Liver (tissue), 9 donors: Measurements from ENCODE around the gene ZSCAN18. TPM values are rescaled to one million over a fixed set of nuclear protein-coding genes. Genes with fewer than 3 reads are reported as not detected.
A peak's percentile ranks its signal among the peaks of the same experiment; 100 is the strongest.

ENCODE experiments used
- DNase-seq: peaks from one replicate; pipeline ENCODE4 v3.0.0-alpha.2; 2017; ENCODE audit warnings: low spot score
- H3K27ac ChIP-seq, 2 donors: one replicate each; pipeline ENCODE4 v1.7.0; 2013; ENCODE audit warnings: inconsistent platforms in 2 of 2, low read length in 2 of 2, control low read depth in 1 of 2, low read depth in 1 of 2, mild to moderate bottlenecking in 1 of 2
- H3K27me3 ChIP-seq, 4 donors: one replicate each; pipeline versions ENCODE4 v1.6.1 to v1.7.0; 2013; ENCODE audit warnings: low read length in 3 of 4, inconsistent platforms in 1 of 4, mild to moderate bottlenecking in 1 of 4, moderate library complexity in 1 of 4; ENCODE audit not compliant: control insufficient read depth in 4 of 4, insufficient read depth in 4 of 4
- H3K36me3 ChIP-seq, 4 donors: one replicate each; pipeline versions ENCODE4 v1.6.1 to v1.7.0; 2013; ENCODE audit warnings: low read length in 3 of 4, mild to moderate bottlenecking in 3 of 4, low read depth in 1 of 4, moderate library complexity in 1 of 4; ENCODE audit not compliant: control insufficient read depth in 4 of 4, insufficient read depth in 3 of 4
- H3K4me1 ChIP-seq, 4 donors: one replicate each; pipeline versions ENCODE4 v1.6.1 to v1.7.0; 2013; ENCODE audit warnings: low read length in 3 of 4, mild to moderate bottlenecking in 3 of 4, moderate library complexity in 1 of 4; ENCODE audit not compliant: control insufficient read depth in 4 of 4, insufficient read depth in 4 of 4
- H3K4me3 ChIP-seq, 3 donors: one replicate each; pipeline versions ENCODE4 v1.6.1 to v1.7.0; 2013; ENCODE audit warnings: low read length in 3 of 3, control low read depth in 1 of 3, low read depth in 1 of 3, mild to moderate bottlenecking in 1 of 3
- H3K9ac ChIP-seq, 2 donors: one replicate each; pipeline ENCODE4 v1.7.0; 2013; ENCODE audit warnings: low read length in 2 of 2, mild to moderate bottlenecking in 2 of 2, moderate library complexity in 2 of 2, control low read depth in 1 of 2, low read depth in 1 of 2
- H3K9me3 ChIP-seq, 4 donors: one replicate each; pipeline versions ENCODE4 v1.6.1 to v1.7.0; 2013; ENCODE audit warnings: low read length in 3 of 4; ENCODE audit not compliant: control insufficient read depth in 4 of 4
- FOXA1 ChIP-seq: IDR thresholded peaks from 2 replicates; pipeline ENCODE4 v1.6.1; 2016; ENCODE audit warnings: antibody characterized with exemption
- FOXA2 ChIP-seq: IDR thresholded peaks from 2 replicates; pipeline ENCODE4 v1.6.1; 2016; ENCODE audit warnings: antibody characterized with exemption
- GABPA ChIP-seq, 2 donors: IDR thresholded peaks in 1 of 2; conservative IDR thresholded peaks in 1 of 2; 2 replicates each; pipeline ENCODE4 v1.6.1; 2016; ENCODE audit warnings: antibody characterized with exemption in 2 of 2, mild to moderate bottlenecking in 1 of 2, moderate library complexity in 1 of 2
- HNF4A ChIP-seq, 2 donors: conservative IDR thresholded peaks; 2 replicates each; pipeline ENCODE4 v1.6.1; 2016; ENCODE audit warnings: antibody characterized with exemption in 2 of 2, mild to moderate bottlenecking in 2 of 2
- HNF4G ChIP-seq: IDR thresholded peaks from 2 replicates; pipeline ENCODE4 v1.6.1; 2016; ENCODE audit warnings: antibody characterized with exemption
- JUND ChIP-seq, 2 donors: IDR thresholded peaks; 2 replicates each; pipeline ENCODE4 v1.6.1; 2016; ENCODE audit warnings: antibody characterized with exemption in 2 of 2
- MAX ChIP-seq: IDR thresholded peaks from 2 replicates; pipeline ENCODE4 v1.6.1; 2016; ENCODE audit warnings: antibody characterized with exemption
- RXRA ChIP-seq, 2 donors: IDR thresholded peaks; 2 replicates each; pipeline ENCODE4 v1.6.1; 2017 to 2018; ENCODE audit warnings: antibody characterized with exemption in 2 of 2, mild to moderate bottlenecking in 1 of 2
- SP1 ChIP-seq: IDR thresholded peaks from 2 replicates; pipeline ENCODE4 v1.6.1; 2018; ENCODE audit warnings: antibody characterized with exemption, mild to moderate bottlenecking
- TAF1 ChIP-seq: conservative IDR thresholded peaks from 2 replicates; pipeline ENCODE4 v1.6.1; 2016; ENCODE audit warnings: antibody characterized with exemption, mild to moderate bottlenecking
- YY1 ChIP-seq: IDR thresholded peaks from 2 replicates; pipeline ENCODE4 v1.6.1; 2016; ENCODE audit warnings: antibody characterized with exemption, mild to moderate bottlenecking
- WGBS: extraction: QIAGEN DNeasy Blood & Tissue Kit; methylation state at CpG from one replicate; pipeline ENCODE4 v1.1.7; 2013; 5-methylcytosine and 5-hydroxymethylcytosine counted together
- polyA plus RNA-seq, 2 donors: library from polyadenylated mRNA; stranded (reverse) in 1 of 2; unstranded in 1 of 2; fragments of 200-250 nt in 1 of 2; fragments of >200 nt in 1 of 2; fragmentation: Nextera tagmentation in 1 of 2; extraction: Ambion mirVana in 1 of 2; gene quantifications; one replicate each; pipeline versions ENCODE4 v1.2.1 to v1.2.3, GENCODE V29; 2013 to 2015
- total RNA-seq, 2 donors: library from RNA; depleted of rRNA; stranded (reverse); fragments of >200 nt; gene quantifications; one replicate each; pipeline ENCODE4 v1.2.3, GENCODE V29; 2014
- TF ChIP-seq, protein P1 (sequence below): fragments of 150-350 bp; IDR thresholded peaks from 2 replicates; pipeline ENCODE4 v1.5.1; 2017; ENCODE audit warnings: improper control_type of control experiment, low read depth, low read length; ENCODE audit not compliant: missing input control
- TF ChIP-seq, protein P2 (sequence below): IDR thresholded peaks from 2 replicates; pipeline ENCODE4 v1.6.1; 2016; ENCODE audit warnings: antibody characterized with exemption, mild to moderate bottlenecking
- TF ChIP-seq, protein P3 (sequence below): IDR thresholded peaks from 2 replicates; pipeline ENCODE4 v1.6.1; 2016; ENCODE audit warnings: antibody characterized with exemption
- donor health status: healthy.
- donor health status: healthy.
- donor health status: healthy.
- donor health status: healthy.
- donor health status: healthy.

The ZSCAN18 gene
- total and polyA plus RNA-seq, 4 donors: 2.1 to 21.7 (median 11.7) TPM

DNA sequence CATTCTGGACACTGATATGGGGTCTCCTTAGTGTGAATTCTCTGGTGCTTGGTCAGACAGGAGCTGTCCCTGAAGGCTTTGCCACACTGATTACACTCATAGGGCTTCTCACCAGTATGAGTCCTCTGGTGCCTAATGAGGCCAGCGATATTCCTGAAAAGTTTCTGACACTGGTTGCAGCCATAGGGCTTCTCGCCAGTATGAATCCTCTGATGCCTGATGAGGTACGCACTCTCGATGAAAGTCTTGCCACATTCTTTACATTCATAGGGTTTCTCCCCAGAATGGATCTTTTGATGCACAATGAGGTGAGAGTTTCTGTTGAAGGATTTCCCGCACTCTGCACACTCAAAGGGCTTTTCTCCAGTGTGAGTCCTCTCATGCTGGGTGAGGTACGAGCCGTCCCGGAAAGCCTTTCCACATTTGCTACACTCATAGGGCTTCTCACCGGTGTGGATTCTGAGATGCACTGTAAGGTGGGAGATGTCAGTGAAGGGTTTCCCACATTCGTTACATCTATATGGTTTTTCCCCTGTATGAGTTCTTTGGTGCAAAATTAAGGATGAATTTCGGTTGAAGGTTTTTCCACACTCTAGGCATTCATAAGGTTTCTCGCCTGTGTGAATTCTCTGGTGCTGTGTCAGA lies 30.1 kb upstream of the ZSCAN18 start:
- Histone ChIP-seq H3K4me1 (no peaks in the 10 kb centered on the region), H3K9ac (no peak overlapping the region), H3K4me3 (peak overlapping the region in 2 of 3 donors; percentile 66 to 80), H3K9me3 (peaks cover 63 to 92% (median 76%) of the 10 kb centered on the region in 4 donors), H3K27me3 (no peaks in the 10 kb centered on the region), H3K36me3 (peaks cover 11 to 49% (median 39%) of the 10 kb centered on the region in 4 donors), H3K27ac (no peak overlapping the region)
- WGBS: 97% methylated on average over 12 of the region's 12 CpGs
- no peak for TF ChIP-seq FOXA1
- TF ChIP-seq HNF4A (conservative IDR thresholded peaks at IDR 0.05): no peak
- no peak for TF ChIP-seq FOXA2
- TF ChIP-seq SP1: no peak
- no peak for TF ChIP-seq RXRA (IDR thresholded peaks at IDR 0.05)
- TF ChIP-seq, protein P1, sequence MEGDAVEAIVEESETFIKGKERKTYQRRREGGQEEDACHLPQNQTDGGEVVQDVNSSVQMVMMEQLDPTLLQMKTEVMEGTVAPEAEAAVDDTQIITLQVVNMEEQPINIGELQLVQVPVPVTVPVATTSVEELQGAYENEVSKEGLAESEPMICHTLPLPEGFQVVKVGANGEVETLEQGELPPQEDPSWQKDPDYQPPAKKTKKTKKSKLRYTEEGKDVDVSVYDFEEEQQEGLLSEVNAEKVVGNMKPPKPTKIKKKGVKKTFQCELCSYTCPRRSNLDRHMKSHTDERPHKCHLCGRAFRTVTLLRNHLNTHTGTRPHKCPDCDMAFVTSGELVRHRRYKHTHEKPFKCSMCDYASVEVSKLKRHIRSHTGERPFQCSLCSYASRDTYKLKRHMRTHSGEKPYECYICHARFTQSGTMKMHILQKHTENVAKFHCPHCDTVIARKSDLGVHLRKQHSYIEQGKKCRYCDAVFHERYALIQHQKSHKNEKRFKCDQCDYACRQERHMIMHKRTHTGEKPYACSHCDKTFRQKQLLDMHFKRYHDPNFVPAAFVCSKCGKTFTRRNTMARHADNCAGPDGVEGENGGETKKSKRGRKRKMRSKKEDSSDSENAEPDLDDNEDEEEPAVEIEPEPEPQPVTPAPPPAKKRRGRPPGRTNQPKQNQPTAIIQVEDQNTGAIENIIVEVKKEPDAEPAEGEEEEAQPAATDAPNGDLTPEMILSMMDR: no peak
- TF ChIP-seq MAX: no peak
- TF ChIP-seq HNF4G: no peak
- no peak for TF ChIP-seq JUND (IDR thresholded peaks at IDR 0.05)
- TF ChIP-seq TAF1: no peak
- TF ChIP-seq, protein P2, sequence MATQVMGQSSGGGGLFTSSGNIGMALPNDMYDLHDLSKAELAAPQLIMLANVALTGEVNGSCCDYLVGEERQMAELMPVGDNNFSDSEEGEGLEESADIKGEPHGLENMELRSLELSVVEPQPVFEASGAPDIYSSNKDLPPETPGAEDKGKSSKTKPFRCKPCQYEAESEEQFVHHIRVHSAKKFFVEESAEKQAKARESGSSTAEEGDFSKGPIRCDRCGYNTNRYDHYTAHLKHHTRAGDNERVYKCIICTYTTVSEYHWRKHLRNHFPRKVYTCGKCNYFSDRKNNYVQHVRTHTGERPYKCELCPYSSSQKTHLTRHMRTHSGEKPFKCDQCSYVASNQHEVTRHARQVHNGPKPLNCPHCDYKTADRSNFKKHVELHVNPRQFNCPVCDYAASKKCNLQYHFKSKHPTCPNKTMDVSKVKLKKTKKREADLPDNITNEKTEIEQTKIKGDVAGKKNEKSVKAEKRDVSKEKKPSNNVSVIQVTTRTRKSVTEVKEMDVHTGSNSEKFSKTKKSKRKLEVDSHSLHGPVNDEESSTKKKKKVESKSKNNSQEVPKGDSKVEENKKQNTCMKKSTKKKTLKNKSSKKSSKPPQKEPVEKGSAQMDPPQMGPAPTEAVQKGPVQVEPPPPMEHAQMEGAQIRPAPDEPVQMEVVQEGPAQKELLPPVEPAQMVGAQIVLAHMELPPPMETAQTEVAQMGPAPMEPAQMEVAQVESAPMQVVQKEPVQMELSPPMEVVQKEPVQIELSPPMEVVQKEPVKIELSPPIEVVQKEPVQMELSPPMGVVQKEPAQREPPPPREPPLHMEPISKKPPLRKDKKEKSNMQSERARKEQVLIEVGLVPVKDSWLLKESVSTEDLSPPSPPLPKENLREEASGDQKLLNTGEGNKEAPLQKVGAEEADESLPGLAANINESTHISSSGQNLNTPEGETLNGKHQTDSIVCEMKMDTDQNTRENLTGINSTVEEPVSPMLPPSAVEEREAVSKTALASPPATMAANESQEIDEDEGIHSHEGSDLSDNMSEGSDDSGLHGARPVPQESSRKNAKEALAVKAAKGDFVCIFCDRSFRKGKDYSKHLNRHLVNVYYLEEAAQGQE: no peak
- TF ChIP-seq YY1: no peak
- TF ChIP-seq, protein P3, sequence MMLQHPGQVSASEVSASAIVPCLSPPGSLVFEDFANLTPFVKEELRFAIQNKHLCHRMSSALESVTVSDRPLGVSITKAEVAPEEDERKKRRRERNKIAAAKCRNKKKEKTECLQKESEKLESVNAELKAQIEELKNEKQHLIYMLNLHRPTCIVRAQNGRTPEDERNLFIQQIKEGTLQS: no peak
- TF ChIP-seq GABPA (IDR thresholded peaks at IDR 0.05 in 1 of 2, conservative IDR thresholded peaks at IDR 0.05 in 1 of 2): no peak
- no peak for DNase-seq

- Histone ChIP-seq H3K27ac (no peak overlapping the region), H3K9ac (no peak overlapping the region), H3K4me1 (no peaks in the 10 kb centered on the region), H3K4me3 (peak overlapping the region in 2 of 3 donors; percentile 37 to 48), H3K27me3 (no peaks in the 10 kb centered on the region), H3K9me3 (peaks cover 64 to 88% (median 82%) of the 10 kb centered on the region in 4 donors), H3K36me3 (peaks cover 0 to 15% (median 9%) of the 10 kb centered on the region in 4 donors)
- TF ChIP-seq HNF4G: no peak
- no peak for DNase-seq
- WGBS: 66% methylated on average over 5 of the region's 5 CpGs
Observed at GRCh38 chr19:58123354-58123753, 25.3 kb upstream of the ZSCAN18 start.
